H1 (cell line): ENCODE data around the gene PGLYRP4. TPM values are rescaled to one million over a fixed set of nuclear protein-coding genes. Genes with fewer than 3 reads are reported as not detected.

Experiments
- CTCF ChIA-PET: fragments of 300-600 bp; sonication (Branson Sonifier 250); formaldehyde crosslinking; loops from one replicate; lab custom pipeline; 2021; ENCODE audit not compliant: partially characterized antibody; lab: Charles Lee
- POLR2A ChIA-PET: fragments of 300-600 bp; sonication (Branson Sonifier 250); formaldehyde crosslinking; loops from one replicate; lab custom pipeline; 2021; ENCODE audit warnings: inconsistent platforms; ENCODE audit not compliant: partially characterized antibody; lab: Charles Lee
- DNase-seq, 2 experiments: peaks; one replicate each; pipeline versions ENCODE4 v3.0.0 to v3.0.0-alpha.2; 2010 to 2022; ENCODE audit warnings: low spot score in 2 of 2, low read depth in 1 of 2, mixed read lengths in 1 of 2
- FAIRE-seq: peaks from 2 replicates; lab custom pipeline; 2011; peaks lifted over from hg19 to GRCh38; lab: Jason Lieb, UNC
- H2AFZ ChIP-seq: 2 replicates; pipeline ENCODE4 v1.8.1; 2012; ENCODE audit warnings: low read length, inconsistent platforms
- H2AK5ac ChIP-seq: 2 replicates; pipeline ENCODE4 v1.6.1; 2013; ENCODE audit warnings: low read depth, low read length
- H2BK120ac ChIP-seq: replicated peaks from 2 replicates; pipeline ENCODE3; 2013; ENCODE audit warnings: low read depth, low read length, inconsistent platforms
- H2BK12ac ChIP-seq: 2 replicates; pipeline ENCODE4 v1.6.1; 2013; ENCODE audit warnings: low read depth, low read length
- H2BK15ac ChIP-seq: 2 replicates; pipeline ENCODE4 v1.6.1; 2013; ENCODE audit warnings: low read length
- H2BK20ac ChIP-seq: 2 replicates; pipeline ENCODE4 v1.6.1; 2013; ENCODE audit warnings: low read length
- H2BK5ac ChIP-seq: 2 replicates; pipeline ENCODE4 v1.6.1; 2013; ENCODE audit warnings: low read depth, low read length
- H3K14ac ChIP-seq: 2 replicates; pipeline ENCODE4 v1.6.1; 2013; ENCODE audit warnings: inconsistent platforms; ENCODE audit not compliant: insufficient read length
- H3K18ac ChIP-seq: 2 replicates; pipeline ENCODE4 v1.6.1; 2013; ENCODE audit warnings: low read length; ENCODE audit errors: extremely low read depth
- H3K23ac ChIP-seq: 2 replicates; pipeline ENCODE4 v1.6.1; 2013; ENCODE audit warnings: inconsistent platforms; ENCODE audit not compliant: insufficient read length
- H3K23me2 ChIP-seq: 2 replicates; pipeline ENCODE4 v1.6.1; 2013; ENCODE audit warnings: low read depth, low read length
- H3K27ac ChIP-seq: 2 replicates; pipeline ENCODE4 v1.6.1; 2011; ENCODE audit warnings: low read depth, low read length, inconsistent platforms
- H3K27me3 ChIP-seq, 4 experiments: replicated peaks in 1 of 4; 1 replicate in 1 of 4; 2 replicates in 3 of 4; pipeline versions ENCODE4 v1.6.1 to v1.8.1; 2011 to 2013; ENCODE audit warnings: low read length in 3 of 4, mild to moderate bottlenecking in 3 of 4, inconsistent platforms in 2 of 4, mixed read lengths in 2 of 4, moderate library complexity in 1 of 4; ENCODE audit not compliant: control insufficient read depth in 3 of 4, insufficient read depth in 3 of 4; ENCODE audit errors: extremely low read depth in 1 of 4
- H3K36me3 ChIP-seq, 4 experiments: 2 replicates each; pipeline versions ENCODE4 v1.6.1 to v1.8.1; 2011 to 2013; ENCODE audit warnings: mild to moderate bottlenecking in 4 of 4, low read length in 3 of 4, moderate library complexity in 2 of 4, control low read depth in 1 of 4, inconsistent platforms in 1 of 4; ENCODE audit not compliant: insufficient read depth in 4 of 4, control insufficient read depth in 2 of 4
- H3K4ac ChIP-seq: replicated peaks from 2 replicates; pipeline ENCODE3; 2013; ENCODE audit warnings: low read length, low read depth, mixed read lengths, inconsistent platforms; ENCODE audit not compliant: insufficient read length
- H3K4me1 ChIP-seq, 4 experiments: replicated peaks in 1 of 4; 1 replicate in 1 of 4; 2 replicates in 3 of 4; pipeline versions ENCODE4 v1.6.1 to v1.8.1; 2011 to 2013; ENCODE audit warnings: low read length in 3 of 4, inconsistent platforms in 2 of 4, mixed read lengths in 1 of 4; ENCODE audit not compliant: insufficient read depth in 4 of 4, control insufficient read depth in 3 of 4
- H3K4me2 ChIP-seq, 2 experiments: 2 replicates each; pipeline versions ENCODE4 v1.6.1 to v1.8.1; 2011 to 2013; ENCODE audit warnings: low read depth in 2 of 2, low read length in 2 of 2, control low read depth in 1 of 2, inconsistent platforms in 1 of 2, mild to moderate bottlenecking in 1 of 2; ENCODE audit not compliant: insufficient read depth in 1 of 2
- H3K4me3 ChIP-seq, 4 experiments: fragments of 200-600, 300-600 bp in 1 of 4; sonication (generic), shearing (Covaris generic), sonication (Bioruptor Twin) in 1 of 4; 2 replicates each; pipeline versions ENCODE4 v1.5.1 to v1.8.1; 2011 to 2016; ENCODE audit warnings: low read length in 4 of 4, low read depth in 3 of 4, control low read depth in 2 of 4, inconsistent platforms in 2 of 4, mild to moderate bottlenecking in 2 of 4, mixed read lengths in 1 of 4, moderate library complexity in 1 of 4; ENCODE audit not compliant: insufficient read depth in 2 of 4; ENCODE audit errors: extremely low read depth in 1 of 4
- H3K56ac ChIP-seq: replicated peaks from 2 replicates; pipeline ENCODE3; 2013; ENCODE audit warnings: low read depth, mild to moderate bottlenecking, mixed read lengths, low read length, inconsistent platforms; ENCODE audit not compliant: insufficient read length
- H3K79me1 ChIP-seq: 2 replicates; pipeline ENCODE4 v1.6.1; 2013; ENCODE audit warnings: low read depth, low read length, control low read depth
- H3K79me2 ChIP-seq, 2 experiments: 2 replicates each; pipeline versions ENCODE4 v1.6.1 to v1.8.1; 2012 to 2013; ENCODE audit warnings: low read length in 2 of 2, mild to moderate bottlenecking in 2 of 2, inconsistent platforms in 1 of 2; ENCODE audit not compliant: insufficient read depth in 2 of 2, control insufficient read depth in 1 of 2
- H3K9ac ChIP-seq, 4 experiments: replicated peaks in 1 of 4; 1 replicate in 1 of 4; 2 replicates in 3 of 4; pipeline versions ENCODE4 v1.6.1 to v1.8.1; 2011 to 2013; ENCODE audit warnings: low read depth in 3 of 4, low read length in 3 of 4, control low read depth in 2 of 4, mild to moderate bottlenecking in 2 of 4, moderate library complexity in 2 of 4, inconsistent platforms in 1 of 4; ENCODE audit errors: extremely low read depth in 1 of 4
- H3K9me3 ChIP-seq, 2 experiments: 2 replicates each; pipeline versions ENCODE4 v1.6.1 to v1.8.1; 2012 to 2013; ENCODE audit warnings: mild to moderate bottlenecking in 2 of 2, moderate library complexity in 2 of 2, control low read depth in 1 of 2, inconsistent platforms in 1 of 2, low read depth in 1 of 2, low read length in 1 of 2, mixed read lengths in 1 of 2; ENCODE audit not compliant: insufficient read depth in 2 of 2
- H4K20me1 ChIP-seq, 2 experiments: replicated peaks in 1 of 2; 2 replicates each; pipeline versions ENCODE3 to v1.8.1; 2011 to 2013; ENCODE audit warnings: inconsistent platforms in 2 of 2, low read length in 2 of 2, mild to moderate bottlenecking in 1 of 2; ENCODE audit not compliant: insufficient read depth in 2 of 2, control insufficient read depth in 1 of 2
- H4K5ac ChIP-seq: 2 replicates; pipeline ENCODE4 v1.6.1; 2013; ENCODE audit warnings: low read length, low read depth, mixed read lengths, inconsistent platforms; ENCODE audit not compliant: insufficient read length
- H4K8ac ChIP-seq: 2 replicates; pipeline ENCODE4 v1.8.0; 2013; ENCODE audit warnings: mild to moderate bottlenecking, moderate library complexity, low read length, inconsistent platforms; ENCODE audit not compliant: insufficient read depth; ENCODE audit errors: extremely low read depth
- H4K91ac ChIP-seq: replicated peaks from 2 replicates; pipeline ENCODE3; 2013; ENCODE audit warnings: low read length, mixed read lengths, inconsistent platforms; ENCODE audit not compliant: insufficient read length
- CBX8 ChIP-seq: fragments of 300-800, 300-1000 bp; sonication (generic); IDR thresholded peaks from 2 replicates; pipeline ENCODE4 v1.7.1; 2016; ENCODE audit warnings: low read depth, low read length, borderline replicate concordance
- CHD1 ChIP-seq: IDR thresholded peaks from 2 replicates; pipeline ENCODE4 v1.6.1; 2012; ENCODE audit warnings: low read depth, low read length, improper control_type of control experiment
- CHD2 ChIP-seq: IDR thresholded peaks from 2 replicates; pipeline ENCODE4 v1.6.1; 2012; ENCODE audit warnings: low read length, improper control_type of control experiment
- CTBP2 ChIP-seq: IDR thresholded peaks from 2 replicates; pipeline ENCODE4 v1.7.0; 2011; ENCODE audit warnings: borderline replicate concordance, mild to moderate bottlenecking, moderate library complexity, mixed read lengths, low read length; ENCODE audit not compliant: insufficient read depth, insufficient read length
- HDAC6 ChIP-seq: IDR thresholded peaks from one replicate; pipeline ENCODE4 v1.7.1; 2012; ENCODE audit warnings: low read depth, mild to moderate bottlenecking, inconsistent platforms, low read length, moderate library complexity
- POU5F1 ChIP-seq: IDR thresholded peaks from 2 replicates; pipeline ENCODE4 v1.6.1; 2011; ENCODE audit warnings: low read depth, mild to moderate bottlenecking, low read length, moderate library complexity
- RBBP5 ChIP-seq: IDR thresholded peaks from 2 replicates; pipeline ENCODE4 v1.7.1; 2012; ENCODE audit warnings: low read depth, mild to moderate bottlenecking, inconsistent platforms, low read length, moderate library complexity, borderline replicate concordance
- RXRA ChIP-seq: IDR thresholded peaks from 2 replicates; pipeline ENCODE4 v1.6.1; 2011; ENCODE audit warnings: low read depth, mild to moderate bottlenecking, low read length, moderate library complexity; ENCODE audit not compliant: insufficient read depth
- SP2 ChIP-seq: IDR thresholded peaks from 2 replicates; pipeline ENCODE4 v1.6.1; 2012; ENCODE audit warnings: mild to moderate bottlenecking, low read length, inconsistent platforms
- SRF ChIP-seq: IDR thresholded peaks from 2 replicates; pipeline ENCODE4 v1.6.1; 2011; ENCODE audit warnings: mild to moderate bottlenecking, low read depth, low read length, moderate library complexity
- ZNF274 ChIP-seq: IDR thresholded peaks from 2 replicates; pipeline ENCODE4 v1.7.0; 2012; ENCODE audit warnings: low read length, borderline replicate concordance; ENCODE audit errors: extremely low read depth
- WGBS, 2 experiments: shearing (Covaris generic) in 1 of 2; methylation state at CpG; one replicate each; pipeline versions ENCODE4 v1.1.6 to v1.1.7; 2013 to 2015; ENCODE audit warnings: low lambda C conversion rate in 2 of 2, mixed read lengths in 2 of 2, inconsistent platforms in 1 of 2, low coverage in 1 of 2, missing lambda C conversion rate in 1 of 2; ENCODE audit not compliant: insufficient replicate concordance in 2 of 2, insufficient coverage in 1 of 2, insufficient read length in 1 of 2; ENCODE audit errors: extremely low coverage in 1 of 2, missing lambda C conversion rate in 1 of 2; 5-methylcytosine and 5-hydroxymethylcytosine counted together
- polyA plus RNA-seq, 7 experiments: library from polyadenylated mRNA; depleted of rRNA in 3 of 7; stranded (reverse) in 5 of 7; unstranded in 2 of 7; fragments of >200 nt in 5 of 7; fragments of 200-250 nt in 2 of 7; gene quantifications; 1 replicate in 5 of 7; 2 replicates in 1 of 7; 4 replicates in 1 of 7; pipeline versions ENCODE4 v1.2.1 to v1.2.3, GENCODE V29; 2011 to 2013; ENCODE audit warnings: missing spikeins in 2 of 7, mixed read lengths in 2 of 7
- total RNA-seq: library from RNA; stranded (reverse); fragmentation: NEBNext Ultra II Directional; extraction: Animal tissue kit (Norgen Biotek cat#: 25700); gene quantifications from 2 replicates; pipeline ENCODE4 v1.2.1, GENCODE V29; 2021
- TF ChIP-seq, protein P1 (sequence below): IDR thresholded peaks from 2 replicates; pipeline ENCODE4 v1.6.1; 2011; ENCODE audit warnings: low read length, improper control_type of control experiment
- TF ChIP-seq, protein P2 (sequence below): IDR thresholded peaks from 2 replicates; pipeline ENCODE4 v1.6.1; 2012; ENCODE audit warnings: inconsistent platforms

Gene PGLYRP4
- total and polyA plus RNA-seq, 2 of the 8 experiments (the other 6 are each of a cell fraction or from before 2014, with no cell fraction given) = not detected

DNA sequence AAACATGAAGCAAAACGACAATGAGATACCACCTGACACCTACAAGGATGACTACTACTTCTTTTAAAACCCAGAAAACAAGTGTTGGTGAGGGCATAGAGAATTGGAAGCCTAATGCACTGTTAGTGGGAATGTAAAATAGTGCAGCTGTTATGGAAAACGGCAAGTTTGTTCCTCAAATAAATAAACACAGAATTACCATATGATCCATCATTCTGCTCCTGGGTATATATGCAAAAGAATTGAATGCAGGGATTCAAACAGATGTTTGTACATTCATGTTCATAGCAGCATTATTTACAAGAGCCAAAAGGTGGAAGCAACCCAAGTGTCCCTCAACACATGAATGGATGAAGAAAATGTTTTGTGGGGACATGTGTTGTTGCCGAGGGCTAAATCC is 43.6 kb upstream of the PGLYRP4 start:
- H3K4ac ChIP-seq = no peak overlapping the region
- H3K4me1 ChIP-seq = no peaks in the 10 kb centered on the region
- no peaks in the 10 kb centered on the region for H3K79me2 ChIP-seq
- H2BK20ac ChIP-seq = no peak overlapping the region
- no peak overlapping the region for H3K9ac ChIP-seq
- H4K5ac ChIP-seq = no peak overlapping the region
- no peaks in the 10 kb centered on the region for H3K79me1 ChIP-seq
- no peaks in the 10 kb centered on the region for H3K36me3 ChIP-seq
- H3K14ac ChIP-seq = no peak overlapping the region
- H3K4me3 ChIP-seq = no peak overlapping the region
- H3K9me3 ChIP-seq = no peaks in the 10 kb centered on the region
- H3K18ac ChIP-seq = no peak overlapping the region
- no peak overlapping the region for H2BK5ac ChIP-seq
- no peak for DNase-seq
- WGBS, 2 experiments = 81% methylated on average over 3 of the region's 3 CpGs; no CpG with 5 or more reads in 1 of the 2 experiments
- no peak overlapping the region for H2BK120ac ChIP-seq
- H2BK12ac ChIP-seq = no peak overlapping the region
- no peak overlapping the region for H2AK5ac ChIP-seq
- H4K8ac ChIP-seq = no peak overlapping the region
- H3K23me2 ChIP-seq = no peaks in the 10 kb centered on the region
- no peak overlapping the region for H3K23ac ChIP-seq
- no peak overlapping the region for H2AFZ ChIP-seq
- FAIRE-seq = no peak
- no peak overlapping the region for H4K91ac ChIP-seq
- no peaks in the 10 kb centered on the region for H4K20me1 ChIP-seq
- ChIA-PET POLR2A (no interaction called here), CTCF (interaction anchor here (0.7 to 4.7 kb wide), 10 partner anchors 8 to 103 kb away, joined by 3 to 33 read pairs (median 4); partner anchors contain the start of gene S100A9)
- no peak overlapping the region for H3K56ac ChIP-seq
- H3K27me3 ChIP-seq = peaks cover 0 to 2% (median 0%) of the 10 kb centered on the region in 4 experiments; a peak in 1 of 7 replicates
- no peak overlapping the region for H3K27ac ChIP-seq
- no peak overlapping the region for H3K4me2 ChIP-seq
- H2BK15ac ChIP-seq = no peak overlapping the region
- TF ChIP-seq ZNF274 = no peak
- no peak for TF ChIP-seq CHD2
- TF ChIP-seq CTBP2 = no peak
- no peak for TF ChIP-seq POU5F1
- TF ChIP-seq CBX8 = no peak
- no peak for TF ChIP-seq CHD1
- TF ChIP-seq, protein P1, sequence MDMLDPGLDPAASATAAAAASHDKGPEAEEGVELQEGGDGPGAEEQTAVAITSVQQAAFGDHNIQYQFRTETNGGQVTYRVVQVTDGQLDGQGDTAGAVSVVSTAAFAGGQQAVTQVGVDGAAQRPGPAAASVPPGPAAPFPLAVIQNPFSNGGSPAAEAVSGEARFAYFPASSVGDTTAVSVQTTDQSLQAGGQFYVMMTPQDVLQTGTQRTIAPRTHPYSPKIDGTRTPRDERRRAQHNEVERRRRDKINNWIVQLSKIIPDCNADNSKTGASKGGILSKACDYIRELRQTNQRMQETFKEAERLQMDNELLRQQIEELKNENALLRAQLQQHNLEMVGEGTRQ = no peak
- no peak for TF ChIP-seq RXRA
- no peak for TF ChIP-seq RBBP5
- TF ChIP-seq, protein P2, sequence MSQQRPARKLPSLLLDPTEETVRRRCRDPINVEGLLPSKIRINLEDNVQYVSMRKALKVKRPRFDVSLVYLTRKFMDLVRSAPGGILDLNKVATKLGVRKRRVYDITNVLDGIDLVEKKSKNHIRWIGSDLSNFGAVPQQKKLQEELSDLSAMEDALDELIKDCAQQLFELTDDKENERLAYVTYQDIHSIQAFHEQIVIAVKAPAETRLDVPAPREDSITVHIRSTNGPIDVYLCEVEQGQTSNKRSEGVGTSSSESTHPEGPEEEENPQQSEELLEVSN = no peak
- no peak for TF ChIP-seq SP2
- TF ChIP-seq HDAC6 = no peak
- TF ChIP-seq SRF = no peak
